HepG2 (cell line): ENCODE measurements around the gene TEX9. TPM values are rescaled to one million over a fixed set of nuclear protein-coding genes. Genes with fewer than 3 reads are reported as not detected.

ENCODE experiments used
- ATF7-NPFF ChIP-seq: sonication (generic); formaldehyde crosslinking; IDR thresholded peaks from 2 replicates; pipeline ENCODE4 v1.8.1; 2023; ENCODE audit warnings: mild to moderate bottlenecking, low read depth, missing genetic modification reagents, moderate library complexity
- CTCF ChIP-seq: sonication (generic); formaldehyde crosslinking; IDR thresholded peaks from 2 replicates; pipeline ENCODE4 v1.5.0; 2020; ENCODE audit warnings: mild to moderate bottlenecking, missing genetic modification reagents, moderate library complexity
- GMEB1 ChIP-seq: sonication (generic); formaldehyde crosslinking; IDR thresholded peaks from 2 replicates; pipeline ENCODE4 v1.5.1; 2020; ENCODE audit warnings: missing genetic modification reagents, mild to moderate bottlenecking, borderline replicate concordance
- HHEX ChIP-seq: IDR thresholded peaks from 2 replicates; pipeline ENCODE4 v1.6.1; 2016; ENCODE audit warnings: control low read depth
- KMT2B ChIP-seq: IDR thresholded peaks from 2 replicates; pipeline ENCODE4 v1.6.1; 2016; ENCODE audit warnings: missing genetic modification reagents, missing compliant biosample characterization
- MYC ChIP-seq: sonication (generic); formaldehyde crosslinking; IDR thresholded peaks from 2 replicates; pipeline ENCODE4 v1.9.0; 2021; ENCODE audit warnings: missing genetic modification reagents, borderline replicate concordance
- PATZ1 ChIP-seq: sonication (generic); formaldehyde crosslinking; IDR thresholded peaks from 2 replicates; pipeline ENCODE4 v1.4.0; 2020; ENCODE audit warnings: missing genetic modification reagents
- SALL1 ChIP-seq: sonication (generic); formaldehyde crosslinking; IDR thresholded peaks from 2 replicates; pipeline ENCODE4 v1.8.0; 2022; ENCODE audit warnings: mild to moderate bottlenecking, missing genetic modification reagents
- ZNF274 ChIP-seq: sonication (generic); formaldehyde crosslinking; IDR thresholded peaks from 2 replicates; pipeline ENCODE4 v1.5.1; 2020; ENCODE audit warnings: mild to moderate bottlenecking, missing genetic modification reagents
- ZNF557 ChIP-seq: sonication (generic); formaldehyde crosslinking; IDR thresholded peaks from 2 replicates; pipeline ENCODE4 v1.4.0; 2020; ENCODE audit warnings: missing genetic modification reagents
- ZNF746 ChIP-seq: sonication (generic); formaldehyde crosslinking; IDR thresholded peaks from 2 replicates; pipeline ENCODE4 v1.8.0; 2022; ENCODE audit warnings: mild to moderate bottlenecking, missing genetic modification reagents
- ZNF766 ChIP-seq: sonication (generic); formaldehyde crosslinking; IDR thresholded peaks from 2 replicates; pipeline ENCODE4 v1.5.0; 2020; ENCODE audit warnings: missing genetic modification reagents, borderline replicate concordance
- ZNF83 ChIP-seq: sonication (generic); formaldehyde crosslinking; IDR thresholded peaks from 2 replicates; pipeline ENCODE4 v1.4.0; 2020; ENCODE audit warnings: missing genetic modification reagents, mild to moderate bottlenecking, borderline replicate concordance
- ZNF883 ChIP-seq: sonication (generic); formaldehyde crosslinking; IDR thresholded peaks from 2 replicates; pipeline ENCODE4 v1.5.1; 2020; ENCODE audit warnings: mild to moderate bottlenecking, missing genetic modification reagents; ENCODE audit errors: not compliant biosample characterization
- polyA plus RNA-seq, 8 experiments: library from polyadenylated mRNA; depleted of rRNA in 3 of 8; stranded (reverse) in 7 of 8; unstranded in 1 of 8; fragments of >200 nt; fragmentation: Illumina TruSeq in 4 of 8; extraction: Trizol in 4 of 8; gene quantifications; 2 replicates each; pipeline versions ENCODE4 v1.2.1 to v1.2.3, GENCODE V29; 2011 to 2016; ENCODE audit warnings: low read depth in 4 of 8, missing spikeins in 1 of 8, mixed read lengths in 1 of 8; ENCODE audit not compliant: insufficient read depth in 1 of 8
- total RNA-seq, 5 experiments: library from RNA; depleted of rRNA; stranded (reverse); fragments of >200 nt; fragmentation: Illumina TruSeq; extraction: Trizol; gene quantifications; 2 replicates each; pipeline ENCODE4 v1.2.3, GENCODE V29; 2016; ENCODE audit warnings: low read depth in 1 of 5
- TF ChIP-seq, protein P1 (sequence below): sonication (generic); formaldehyde crosslinking; IDR thresholded peaks from 2 replicates; pipeline ENCODE4 v1.5.0; 2020; ENCODE audit warnings: mild to moderate bottlenecking, missing genetic modification reagents, borderline replicate concordance

The TEX9 gene
- total and polyA plus RNA-seq, 2 of the 13 experiments (the other 11 are each of a cell fraction or from before 2014, with no cell fraction given): 0.82 to 6.9 TPM

- 0 out of 2 replicates have a peak, but pooled peaks have one; percentile 6 for TF ChIP-seq CTCF
- TF ChIP-seq ZNF766 (CRISPR knock-in tag): 0 out of 2 replicates have a peak, but pooled peaks have one; percentile 30
- peak; percentile 33; the same call in 1 of the 2 replicates for TF ChIP-seq MYC (CRISPR knock-in tag)
- peak; percentile 37 for TF ChIP-seq ZNF883
- peak; percentile 34; the same call in 1 of the 2 replicates for TF ChIP-seq ATF7-NPFF (CRISPR knock-in tag)
- peak; percentile 46 for TF ChIP-seq SALL1 (CRISPR knock-in tag)
- 0 out of 2 replicates have a peak, but pooled peaks have one; percentile 35 for TF ChIP-seq ZNF83 (CRISPR knock-in tag)
- TF ChIP-seq ZNF557: no peak
- TF ChIP-seq PATZ1: 0 out of 2 replicates have a peak, but pooled peaks have one; percentile 17
- peak; percentile 76; the same call in 1 of the 2 replicates for TF ChIP-seq ZNF274 (CRISPR knock-in tag)
- peak; percentile 67; the same call in 1 of the 2 replicates for TF ChIP-seq KMT2B
- TF ChIP-seq ZNF746 (CRISPR knock-in tag): no peak
- TF ChIP-seq GMEB1 (CRISPR knock-in tag): peak; percentile 82
- TF ChIP-seq HHEX (CRISPR knock-in tag): no peak
- TF ChIP-seq, protein P1, sequence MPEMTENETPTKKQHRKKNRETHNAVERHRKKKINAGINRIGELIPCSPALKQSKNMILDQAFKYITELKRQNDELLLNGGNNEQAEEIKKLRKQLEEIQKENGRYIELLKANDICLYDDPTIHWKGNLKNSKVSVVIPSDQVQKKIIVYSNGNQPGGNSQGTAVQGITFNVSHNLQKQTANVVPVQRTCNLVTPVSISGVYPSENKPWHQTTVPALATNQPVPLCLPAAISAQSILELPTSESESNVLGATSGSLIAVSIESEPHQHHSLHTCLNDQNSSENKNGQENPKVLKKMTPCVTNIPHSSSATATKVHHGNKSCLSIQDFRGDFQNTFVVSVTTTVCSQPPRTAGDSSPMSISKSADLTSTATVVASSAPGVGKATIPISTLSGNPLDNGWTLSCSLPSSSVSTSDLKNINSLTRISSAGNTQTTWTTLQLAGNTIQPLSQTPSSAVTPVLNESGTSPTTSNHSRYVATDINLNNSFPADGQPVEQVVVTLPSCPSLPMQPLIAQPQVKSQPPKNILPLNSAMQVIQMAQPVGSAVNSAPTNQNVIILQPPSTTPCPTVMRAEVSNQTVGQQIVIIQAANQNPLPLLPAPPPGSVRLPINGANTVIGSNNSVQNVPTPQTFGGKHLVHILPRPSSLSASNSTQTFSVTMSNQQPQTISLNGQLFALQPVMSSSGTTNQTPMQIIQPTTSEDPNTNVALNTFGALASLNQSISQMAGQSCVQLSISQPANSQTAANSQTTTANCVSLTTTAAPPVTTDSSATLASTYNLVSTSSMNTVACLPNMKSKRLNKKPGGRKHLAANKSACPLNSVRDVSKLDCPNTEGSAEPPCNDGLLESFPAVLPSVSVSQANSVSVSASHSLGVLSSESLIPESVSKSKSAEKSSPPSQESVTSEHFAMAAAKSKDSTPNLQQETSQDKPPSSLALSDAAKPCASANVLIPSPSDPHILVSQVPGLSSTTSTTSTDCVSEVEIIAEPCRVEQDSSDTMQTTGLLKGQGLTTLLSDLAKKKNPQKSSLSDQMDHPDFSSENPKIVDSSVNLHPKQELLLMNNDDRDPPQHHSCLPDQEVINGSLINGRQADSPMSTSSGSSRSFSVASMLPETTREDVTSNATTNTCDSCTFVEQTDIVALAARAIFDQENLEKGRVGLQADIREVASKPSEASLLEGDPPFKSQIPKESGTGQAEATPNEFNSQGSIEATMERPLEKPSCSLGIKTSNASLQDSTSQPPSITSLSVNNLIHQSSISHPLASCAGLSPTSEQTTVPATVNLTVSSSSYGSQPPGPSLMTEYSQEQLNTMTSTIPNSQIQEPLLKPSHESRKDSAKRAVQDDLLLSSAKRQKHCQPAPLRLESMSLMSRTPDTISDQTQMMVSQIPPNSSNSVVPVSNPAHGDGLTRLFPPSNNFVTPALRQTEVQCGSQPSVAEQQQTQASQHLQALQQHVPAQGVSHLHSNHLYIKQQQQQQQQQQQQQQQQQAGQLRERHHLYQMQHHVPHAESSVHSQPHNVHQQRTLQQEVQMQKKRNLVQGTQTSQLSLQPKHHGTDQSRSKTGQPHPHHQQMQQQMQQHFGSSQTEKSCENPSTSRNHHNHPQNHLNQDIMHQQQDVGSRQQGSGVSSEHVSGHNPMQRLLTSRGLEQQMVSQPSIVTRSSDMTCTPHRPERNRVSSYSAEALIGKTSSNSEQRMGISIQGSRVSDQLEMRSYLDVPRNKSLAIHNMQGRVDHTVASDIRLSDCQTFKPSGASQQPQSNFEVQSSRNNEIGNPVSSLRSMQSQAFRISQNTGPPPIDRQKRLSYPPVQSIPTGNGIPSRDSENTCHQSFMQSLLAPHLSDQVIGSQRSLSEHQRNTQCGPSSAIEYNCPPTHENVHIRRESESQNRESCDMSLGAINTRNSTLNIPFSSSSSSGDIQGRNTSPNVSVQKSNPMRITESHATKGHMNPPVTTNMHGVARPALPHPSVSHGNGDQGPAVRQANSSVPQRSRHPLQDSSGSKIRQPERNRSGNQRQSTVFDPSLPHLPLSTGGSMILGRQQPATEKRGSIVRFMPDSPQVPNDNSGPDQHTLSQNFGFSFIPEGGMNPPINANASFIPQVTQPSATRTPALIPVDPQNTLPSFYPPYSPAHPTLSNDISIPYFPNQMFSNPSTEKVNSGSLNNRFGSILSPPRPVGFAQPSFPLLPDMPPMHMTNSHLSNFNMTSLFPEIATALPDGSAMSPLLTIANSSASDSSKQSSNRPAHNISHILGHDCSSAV (CRISPR knock-in tag): no peak
Measured at GRCh38 chr15:56464893-56465520, 99.8 kb downstream of the TEX9 start, which contains the start of gene MNS1 (continued).
